ENCODE data around the gene ASCL2.
"Not testable (repeated sequence)": the region's sequence is repeated elsewhere in the genome, so short reads cannot be mapped to it uniquely, and the experiment has no call there.

Gene ASCL2

GRCh38 chr11:2240834-2241233, 29.6 kb downstream of the ASCL2 start:
- DNase-seq (ENCODE audit: low spot score): no peak
- Histone ChIP-seq H3K27me3 (ENCODE audit: insufficient read depth, poor library complexity, severe bottlenecking) (no peaks in the 10 kb centered on the region), H3K4me3 (ENCODE audit: severe bottlenecking) (no peak overlapping the region), H3K4me1 (ENCODE audit: insufficient read depth, poor library complexity, severe bottlenecking) (no peaks in the 10 kb centered on the region), H3K27ac (ENCODE audit: poor library complexity, severe bottlenecking) (no peak overlapping the region), H3K9me3 (ENCODE audit: severe bottlenecking) (peaks cover 9% of the 10 kb centered on the region), H3K36me3 (ENCODE audit: low read depth) (no peaks in the 10 kb centered on the region)
- no peak for ATAC-seq (ENCODE audit: low read depth)
- TF ChIP-seq CTCF (IDR thresholded peaks at IDR 0.05; ENCODE audit: poor library complexity, severe bottlenecking): no peak

- Histone ChIP-seq H3K27me3 (ENCODE audit: insufficient read depth, poor library complexity, severe bottlenecking) (no peaks in the 10 kb centered on the region), H3K36me3 (ENCODE audit: low read depth) (no peaks in the 10 kb centered on the region), H3K4me3 (ENCODE audit: severe bottlenecking) (no peak overlapping the region), H3K9me3 (ENCODE audit: severe bottlenecking) (peaks cover 6% of the 10 kb centered on the region), H3K27ac (ENCODE audit: poor library complexity, severe bottlenecking) (no peak overlapping the region), H3K4me1 (ENCODE audit: insufficient read depth, poor library complexity, severe bottlenecking) (no peaks in the 10 kb centered on the region)
- DNase-seq (ENCODE audit: low spot score): no peak
- no peak for ATAC-seq (ENCODE audit: low read depth)
- TF ChIP-seq CTCF (IDR thresholded peaks at IDR 0.05; ENCODE audit: poor library complexity, severe bottlenecking): no peak
Observed at GRCh38 chr11:2237457-2238238, 32.7 kb downstream of the ASCL2 start.

- not testable (repeated sequence) for DNase-seq (ENCODE audit: low spot score); H3K4me1 ChIP-seq (ENCODE audit: insufficient read depth, poor library complexity, severe bottlenecking); H3K4me3 ChIP-seq (ENCODE audit: severe bottlenecking); H3K27ac ChIP-seq (ENCODE audit: poor library complexity, severe bottlenecking); H3K9me3 ChIP-seq (ENCODE audit: severe bottlenecking); ATAC-seq (ENCODE audit: low read depth); H3K27me3 ChIP-seq (ENCODE audit: insufficient read depth, poor library complexity, severe bottlenecking); H3K36me3 ChIP-seq (ENCODE audit: low read depth)
Observed at GRCh38 chr11:2236381-2237134, 33.8 kb downstream of the ASCL2 start.

GRCh38 chr11:2235588-2236326, 34.6 kb downstream of the ASCL2 start:
- DNase-seq (ENCODE audit: low spot score): no peak
- no peak for TF ChIP-seq CTCF (IDR thresholded peaks at IDR 0.05; ENCODE audit: poor library complexity, severe bottlenecking)

GRCh38 chr11:2234963-2235362, 35.4 kb downstream of the ASCL2 start:
- Histone ChIP-seq H3K9me3 (ENCODE audit: severe bottlenecking) (peaks cover 7% of the 10 kb centered on the region), H3K4me3 (ENCODE audit: severe bottlenecking) (no peak overlapping the region), H3K36me3 (ENCODE audit: low read depth) (no peaks in the 10 kb centered on the region), H3K27ac (ENCODE audit: poor library complexity, severe bottlenecking) (no peak overlapping the region), H3K27me3 (ENCODE audit: insufficient read depth, poor library complexity, severe bottlenecking) (no peaks in the 10 kb centered on the region), H3K4me1 (ENCODE audit: insufficient read depth, poor library complexity, severe bottlenecking) (no peaks in the 10 kb centered on the region)
- ATAC-seq (ENCODE audit: low read depth): no peak
- TF ChIP-seq CTCF (IDR thresholded peaks at IDR 0.05; ENCODE audit: poor library complexity, severe bottlenecking): no peak
- DNase-seq (ENCODE audit: low spot score): no peak

More at GRCh38 chr11:2235588-2236326, 34.6 kb downstream of the ASCL2 start:
- Histone ChIP-seq H3K36me3 (ENCODE audit: low read depth) (no peaks in the 10 kb centered on the region), H3K4me3 (ENCODE audit: severe bottlenecking) (no peak overlapping the region), H3K4me1 (ENCODE audit: insufficient read depth, poor library complexity, severe bottlenecking) (no peaks in the 10 kb centered on the region), H3K27ac (ENCODE audit: poor library complexity, severe bottlenecking) (no peak overlapping the region), H3K27me3 (ENCODE audit: insufficient read depth, poor library complexity, severe bottlenecking) (no peaks in the 10 kb centered on the region), H3K9me3 (ENCODE audit: severe bottlenecking) (no peaks in the 10 kb centered on the region)
- no peak for ATAC-seq (ENCODE audit: low read depth)

All from RWPE2 (cell line).